NOMO-1 treated with DMSO at 0.1 percent for 48 hours (cell line): ENCODE data around the gene MIF4GD.
A peak's percentile ranks its signal among the peaks of the same experiment; 100 is the strongest.
"Not testable (repeated sequence)": the region's sequence is repeated elsewhere in the genome, so short reads cannot be mapped to it uniquely, and the experiment has no call there.

Source experiments
- DNase-seq: peaks from one replicate; lab custom pipeline; 2025; ENCODE audit not compliant: unreplicated experiment; lab: John Stamatoyannopoulos, UW

MIF4GD gene

DNA sequence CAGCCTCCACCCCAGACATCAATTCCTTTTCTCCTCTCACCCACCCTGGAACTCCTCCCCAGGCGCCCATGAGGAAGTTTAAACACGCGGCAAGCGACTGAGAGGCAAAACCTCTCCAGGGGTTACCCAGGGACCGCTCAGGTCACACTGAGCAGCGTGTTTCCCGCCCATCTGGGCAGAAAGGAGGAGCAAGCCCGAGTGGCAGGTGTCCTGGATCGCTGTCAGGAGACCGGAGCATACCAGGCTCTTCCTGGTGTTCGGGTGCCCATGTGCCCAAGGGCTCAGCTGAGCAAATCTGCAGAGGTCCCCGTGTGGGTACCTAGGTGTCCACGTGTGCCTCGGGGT, 17.7 kb upstream of the MIF4GD start:
- DNase-seq, result no peak

DNA sequence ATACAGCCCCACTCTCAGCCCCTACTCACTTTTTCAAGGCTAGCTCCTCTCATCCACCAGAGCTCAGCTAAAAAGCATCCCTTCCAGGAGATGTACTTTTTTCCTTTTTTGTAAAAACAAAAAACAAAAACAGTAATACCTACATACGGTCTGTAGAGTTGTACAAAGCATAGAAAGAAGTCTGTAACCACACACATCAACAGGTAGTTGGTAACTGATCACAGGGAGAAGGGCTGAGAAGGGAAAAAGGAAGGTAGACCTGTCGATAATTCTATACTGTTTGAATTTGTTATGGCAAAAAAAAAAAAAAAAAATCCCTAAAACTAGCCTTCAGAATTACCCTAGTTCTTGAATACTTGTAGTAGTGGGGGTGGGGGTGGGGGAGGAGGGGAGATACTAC, 17.3 kb upstream of the MIF4GD start:
- no peak for DNase-seq

DNA sequence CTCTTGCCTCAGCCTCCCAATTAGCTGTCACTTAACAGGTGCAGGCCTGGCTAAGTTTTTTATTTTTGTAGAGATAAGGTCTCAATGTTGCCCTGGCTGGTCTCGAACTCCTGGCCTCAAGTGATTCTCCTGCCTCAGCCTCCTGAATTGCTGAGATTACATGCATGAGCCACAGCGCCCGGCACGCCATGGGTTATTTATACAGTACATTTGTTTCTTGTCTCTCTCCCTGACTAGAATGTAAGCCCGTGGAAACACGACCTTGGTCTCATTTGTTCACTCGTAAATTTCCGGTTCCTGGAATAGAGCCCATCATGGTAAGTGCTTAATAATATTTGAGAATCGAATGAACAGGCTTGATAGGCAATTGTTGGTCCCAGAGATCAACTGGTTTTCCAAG, 16.2 kb upstream of the MIF4GD start:
- DNase-seq, result no peak

DNA sequence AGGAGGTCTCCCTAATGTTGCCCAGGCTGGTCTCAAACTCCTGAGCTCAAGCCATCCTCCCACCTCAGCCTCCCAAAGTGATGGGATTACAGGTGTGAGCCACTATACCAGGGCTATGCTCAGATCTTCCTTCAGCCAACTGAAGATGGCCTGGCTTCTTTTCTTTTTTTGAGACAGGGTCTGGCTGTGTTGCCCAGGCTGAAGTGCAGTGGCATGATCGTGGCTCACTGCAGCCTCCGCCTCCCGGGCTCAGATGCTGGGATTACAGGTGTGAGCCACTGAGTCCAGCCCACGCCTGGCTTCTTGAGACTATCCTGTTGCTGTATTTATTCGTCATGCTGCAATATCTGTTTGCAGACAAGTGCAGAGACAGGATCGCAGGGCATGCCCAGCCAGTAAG, 14.1 kb upstream of the MIF4GD start:
- no peak for DNase-seq

DNA sequence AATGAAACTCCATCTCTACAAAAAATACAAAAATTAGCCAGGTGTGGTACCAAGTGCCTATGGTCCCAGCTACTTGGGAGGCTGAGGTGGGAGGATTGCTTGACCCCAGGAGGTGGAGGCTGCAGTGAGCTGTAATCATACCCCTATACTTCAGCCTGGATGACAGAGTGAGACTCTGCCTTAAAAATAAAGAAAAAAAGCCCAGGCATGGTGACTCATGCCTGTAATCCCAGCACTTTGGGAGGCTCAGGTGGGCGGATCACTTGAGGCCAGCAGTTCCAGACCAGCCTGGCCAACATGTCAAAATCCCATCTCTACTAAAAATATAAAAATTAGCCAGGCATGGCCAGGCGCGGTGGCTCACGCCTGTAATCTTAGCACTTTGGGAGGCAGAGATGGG, 9.2 kb upstream of the MIF4GD start:
- not testable (repeated sequence) for DNase-seq

DNA sequence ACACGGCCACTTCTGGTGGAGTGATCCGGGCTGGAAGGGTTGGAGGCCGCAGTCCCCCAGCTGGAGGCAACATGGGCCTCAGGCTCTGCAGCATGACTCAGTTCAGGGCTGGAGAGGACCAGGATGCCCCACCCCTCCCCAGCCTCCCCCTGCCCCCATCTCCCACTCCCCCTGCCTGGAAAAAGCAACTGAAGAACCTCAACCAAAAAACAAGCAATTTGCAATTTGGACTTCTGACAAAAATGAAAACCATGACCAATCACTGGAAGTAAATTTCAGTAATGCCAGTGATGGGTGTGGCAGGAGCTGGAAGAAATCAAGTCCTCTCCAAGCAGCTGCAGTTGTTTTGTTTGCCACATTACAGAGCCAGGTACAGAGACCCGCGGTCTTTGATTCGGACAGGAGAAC, 6.6 kb upstream of the MIF4GD start:
- DNase-seq, result no peak

DNA sequence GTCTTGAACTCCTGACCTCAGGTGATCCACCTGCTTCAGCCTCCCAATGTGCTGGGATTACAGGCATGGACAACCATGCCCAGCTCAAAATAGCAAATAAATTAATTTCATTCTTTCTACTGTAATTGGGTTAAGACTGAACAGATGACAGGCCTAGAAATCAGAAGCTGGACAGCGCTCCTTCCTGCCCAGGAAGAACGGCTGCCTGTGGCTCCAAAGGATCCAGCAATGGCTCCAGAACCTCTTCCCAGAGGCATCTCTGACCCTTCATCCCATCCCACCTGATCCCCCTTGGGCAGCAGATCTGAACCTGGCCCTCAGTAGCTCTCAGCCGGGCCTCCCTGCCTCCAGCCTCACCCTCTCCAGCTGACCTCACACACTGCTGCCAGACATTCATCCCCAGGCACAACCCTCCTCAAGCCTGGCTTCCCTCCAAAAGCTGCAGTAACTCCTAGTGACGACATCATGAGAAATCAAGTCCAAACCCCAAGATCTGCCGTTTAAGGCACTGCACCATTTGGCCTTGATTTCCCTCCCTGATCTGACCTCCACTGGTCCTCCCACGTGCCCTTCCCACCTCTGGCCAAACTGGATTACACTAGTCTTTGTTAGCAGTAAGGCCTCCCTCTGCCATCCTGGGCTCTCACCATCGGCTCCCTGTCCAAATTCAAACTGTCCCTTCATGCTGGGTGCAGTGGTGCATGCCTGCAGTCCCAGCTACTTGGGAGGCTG, 3.1 kb upstream of the MIF4GD start:
- DNase-seq, result no peak

DNA sequence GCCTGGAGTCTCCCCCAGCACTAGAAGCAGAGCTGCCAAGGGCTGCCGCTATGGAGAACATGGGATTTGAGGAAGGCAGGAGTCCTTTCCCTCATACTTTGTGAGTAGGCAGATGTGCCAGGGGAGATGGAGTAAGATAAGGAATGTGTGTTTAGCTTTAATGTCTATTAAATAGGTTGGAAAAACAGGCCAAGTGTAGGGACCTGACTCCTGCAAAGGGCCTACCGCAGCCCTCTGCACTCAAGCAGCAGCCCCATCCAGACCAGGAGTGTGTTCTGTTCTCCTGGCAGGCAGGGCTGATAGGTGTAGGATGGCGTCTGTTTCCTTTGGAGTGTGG, 1.8 kb upstream of the MIF4GD start:
- no peak for DNase-seq

DNA sequence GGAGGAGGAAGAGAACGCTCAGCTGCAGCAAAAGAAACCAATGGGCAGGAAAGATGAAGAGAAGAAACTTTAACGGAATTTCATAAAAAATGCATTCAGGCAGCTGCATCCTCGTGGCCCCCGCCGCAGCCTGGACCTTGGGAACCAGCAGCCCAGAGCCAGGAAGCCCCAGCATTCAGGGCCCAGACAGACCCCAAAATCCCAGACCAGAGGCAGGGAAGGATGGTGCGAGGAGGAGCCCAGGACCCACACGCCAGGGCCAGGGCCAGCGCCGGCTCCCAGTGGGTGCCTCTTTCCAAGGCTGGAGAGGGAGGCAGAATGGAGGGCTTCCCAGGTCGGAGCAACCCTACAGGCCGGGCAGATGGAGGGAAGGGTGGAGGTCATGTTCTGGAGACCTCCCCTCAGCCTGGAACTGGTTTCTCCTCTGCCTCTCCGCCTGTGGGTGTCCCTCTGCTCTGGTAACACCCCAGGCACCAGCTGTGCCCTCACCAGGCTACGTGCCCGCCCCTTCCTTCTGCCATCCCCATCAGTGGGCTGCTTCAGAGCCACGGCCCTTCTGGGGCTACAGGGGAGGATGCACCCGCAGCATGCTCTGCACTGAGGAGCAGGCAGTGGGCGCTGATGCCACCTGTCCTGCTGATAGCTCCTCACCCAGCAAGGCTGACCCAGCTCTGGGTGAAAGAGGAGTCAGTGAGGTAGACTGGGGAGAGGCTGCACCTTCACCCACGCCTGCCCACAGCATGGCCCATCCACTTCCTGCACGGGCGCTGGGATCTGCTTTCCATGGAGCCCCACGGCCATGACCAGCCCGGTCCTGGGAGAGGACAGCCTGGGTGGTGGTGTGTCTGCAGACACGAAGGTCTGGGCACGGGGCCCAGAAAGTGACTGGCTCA, 1.2 kb upstream of the MIF4GD start:
- DNase-seq, result no peak

DNA sequence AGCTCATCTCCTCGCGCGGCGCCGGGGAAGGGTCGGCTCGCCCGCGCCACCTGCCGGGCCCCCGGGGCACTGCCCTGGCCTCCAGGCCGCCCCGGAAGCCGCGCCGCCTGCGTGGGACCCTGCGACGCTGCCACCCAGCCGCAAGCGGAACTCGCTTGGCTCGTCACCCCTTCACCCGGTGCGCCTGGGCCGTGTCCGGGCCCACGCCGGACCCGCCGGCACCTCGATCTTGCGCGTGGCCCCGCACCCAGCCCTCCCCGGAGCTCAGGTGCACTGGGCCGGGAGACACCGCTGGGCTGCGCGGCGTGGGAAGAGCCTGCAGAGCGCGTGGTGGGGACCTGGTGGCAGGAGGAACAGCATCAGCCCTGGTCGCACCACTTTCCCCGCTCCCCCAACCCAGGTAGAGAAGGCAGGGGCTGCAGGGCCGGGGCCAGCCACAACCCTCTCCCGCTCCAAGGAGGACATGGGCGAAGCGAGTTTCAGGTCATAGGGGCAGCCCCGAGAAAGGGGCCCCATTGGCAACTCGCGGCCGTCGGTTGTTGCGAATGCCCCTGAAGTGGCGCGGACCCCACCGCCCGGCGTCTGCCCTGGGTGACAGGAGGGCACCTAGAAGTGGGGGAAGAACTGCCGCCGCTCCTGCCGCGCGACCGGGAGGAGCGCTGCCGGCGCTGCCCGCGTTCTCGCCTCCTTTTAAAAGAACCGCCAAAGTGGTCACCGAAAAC, 363 bp upstream of the MIF4GD start:
- peak; percentile 73 for DNase-seq

DNA sequence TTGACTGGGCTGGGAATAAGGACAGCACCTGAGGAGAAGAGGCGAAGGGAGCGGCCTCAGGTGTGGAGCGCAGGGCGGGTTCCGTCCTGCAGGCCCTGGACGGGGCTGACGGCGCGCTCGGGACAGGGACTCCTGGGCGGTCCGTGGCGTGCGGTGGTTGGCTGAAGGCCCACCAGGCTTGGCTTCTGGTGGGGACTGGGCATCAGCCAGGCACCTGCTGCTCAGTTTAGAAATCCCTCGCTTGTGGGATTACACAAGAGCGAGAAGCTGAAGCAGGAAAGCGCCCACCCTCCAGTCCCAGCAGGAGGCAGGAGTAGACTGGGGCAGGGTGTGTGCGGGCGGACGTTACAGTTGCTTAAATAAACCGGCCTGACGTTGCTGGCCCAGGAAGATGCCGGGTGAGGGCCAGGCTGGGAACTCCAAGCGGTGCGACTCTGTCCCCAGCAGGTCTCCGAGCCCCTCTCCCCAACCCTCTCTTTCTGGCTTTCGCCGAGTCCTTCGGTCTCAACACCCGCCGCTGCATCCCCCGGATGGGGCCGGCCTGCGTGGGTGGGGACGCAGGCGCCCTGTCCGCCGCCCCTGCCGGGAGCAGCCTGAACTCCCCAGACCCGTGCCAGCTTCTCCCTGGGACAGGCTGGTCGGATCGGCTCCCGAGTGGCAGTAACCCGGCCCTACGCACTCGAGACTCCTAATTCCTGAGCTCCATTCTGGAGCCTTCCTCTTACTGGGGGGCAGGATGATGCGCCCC, 639 bp downstream of the MIF4GD start:
- DNase-seq, result peak; percentile 70

DNA sequence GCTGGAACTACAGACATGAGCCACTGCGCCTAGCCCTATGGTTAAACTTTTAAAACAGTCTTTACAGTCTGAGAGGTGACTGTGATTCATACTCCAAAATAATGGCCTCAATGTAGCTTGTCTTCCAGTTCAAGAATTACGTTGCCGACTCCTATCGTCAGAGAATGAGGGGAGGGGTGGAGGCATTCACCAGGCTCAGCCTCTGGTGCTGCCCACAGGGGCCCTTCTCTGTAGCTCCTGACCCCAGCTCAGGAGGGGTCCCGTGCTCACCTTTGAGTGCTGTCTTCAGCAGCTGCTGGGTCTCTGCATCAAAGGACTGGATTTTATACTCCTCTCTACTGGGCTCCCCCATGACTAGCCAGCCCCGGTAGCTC, 1.2 kb downstream of the MIF4GD start:
- DNase-seq, result no peak

DNA sequence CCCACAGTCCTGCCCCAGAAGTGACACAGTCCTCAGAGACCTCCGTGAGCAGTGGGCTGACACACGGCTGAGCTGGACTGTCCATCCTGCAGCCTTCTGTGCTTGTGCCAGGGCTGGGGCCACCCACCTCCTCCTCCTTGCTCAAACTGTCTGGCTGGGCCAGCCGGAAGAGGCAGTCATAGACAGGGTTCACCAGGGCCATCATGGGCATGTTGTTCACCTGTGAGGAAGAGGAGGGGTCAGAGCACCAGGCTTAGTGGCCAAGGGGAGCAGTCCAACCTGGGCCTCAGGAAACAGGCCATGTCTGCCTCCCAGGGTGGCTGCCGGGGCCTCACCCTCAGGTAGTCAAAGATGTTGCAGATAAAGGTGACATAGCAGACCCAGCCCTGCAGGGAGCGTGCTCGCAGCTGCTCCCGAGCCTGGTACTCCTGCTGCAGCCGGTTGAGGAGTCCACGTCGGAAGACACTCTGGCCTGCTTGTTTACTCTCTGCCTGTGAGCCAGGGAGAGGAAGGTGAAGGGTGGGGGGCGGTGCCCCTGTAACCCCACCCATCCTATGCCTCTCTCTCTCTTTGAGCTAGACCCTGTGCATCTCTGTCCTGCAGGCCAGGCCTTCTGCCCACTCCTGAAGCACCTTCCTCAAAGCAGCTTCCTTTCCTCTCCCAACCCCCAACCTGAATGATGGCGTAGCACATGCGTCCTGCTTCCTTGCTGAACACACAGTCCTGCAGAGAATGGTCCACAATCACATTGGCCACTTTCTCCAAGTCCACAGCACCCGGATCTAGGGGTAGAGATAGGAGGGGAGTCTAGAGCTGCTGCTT, 3.4 kb downstream of the MIF4GD start:
- DNase-seq, result no peak

DNA sequence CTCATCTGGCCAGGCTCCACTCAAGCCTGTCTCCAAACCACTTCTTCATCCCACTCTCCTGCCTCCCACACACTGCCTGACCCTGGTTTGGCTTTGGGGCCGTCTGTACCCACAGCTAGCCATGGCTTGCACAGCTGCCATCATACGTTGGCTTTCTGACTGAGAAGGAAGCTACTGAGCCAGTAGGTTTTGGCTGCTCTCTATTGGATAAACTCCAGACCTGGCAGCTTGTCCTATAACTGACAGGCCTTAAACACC, 3.9 kb downstream of the MIF4GD start:
- DNase-seq, result no peak

DNA sequence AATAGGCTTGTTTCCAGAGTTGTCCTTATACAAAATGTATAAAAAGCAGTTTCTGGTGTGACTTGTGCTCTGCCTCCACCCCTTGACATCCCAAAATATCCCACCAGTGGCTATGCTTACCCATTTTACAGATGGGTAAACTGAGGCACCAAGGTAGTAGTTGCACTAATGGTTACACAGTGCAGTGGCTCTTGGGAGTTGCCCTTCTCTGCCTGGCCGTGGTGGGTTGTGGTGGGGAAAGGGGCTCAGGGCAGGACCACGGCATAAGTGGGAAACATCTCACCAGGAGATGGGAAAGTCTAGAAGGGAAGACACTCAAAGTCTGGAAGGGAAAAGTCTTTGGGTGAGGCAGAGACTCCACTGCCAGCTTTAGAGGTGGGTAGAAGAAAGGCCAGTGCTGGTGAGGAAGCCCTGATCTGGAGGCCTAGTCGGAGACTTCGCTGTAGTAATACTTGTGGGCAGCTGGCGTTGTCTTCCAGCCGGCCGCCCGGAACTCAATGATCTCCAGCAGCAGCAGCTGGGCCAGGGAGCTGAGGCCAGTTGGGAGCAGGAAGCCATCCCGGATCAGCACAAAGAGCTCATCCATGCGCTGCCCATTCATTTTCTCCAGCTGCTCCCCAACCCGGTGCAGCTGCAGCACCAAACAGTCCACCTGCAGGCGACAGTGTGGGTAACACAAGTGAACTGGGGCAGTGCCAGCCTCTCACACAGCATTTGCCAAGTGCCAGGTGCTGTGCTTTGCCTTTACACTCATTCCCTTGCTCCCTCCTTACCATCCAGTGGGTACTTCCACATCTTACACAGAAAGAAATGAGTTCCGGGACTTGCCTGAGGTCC, 4.5 kb downstream of the MIF4GD start:
- no peak for DNase-seq

DNA sequence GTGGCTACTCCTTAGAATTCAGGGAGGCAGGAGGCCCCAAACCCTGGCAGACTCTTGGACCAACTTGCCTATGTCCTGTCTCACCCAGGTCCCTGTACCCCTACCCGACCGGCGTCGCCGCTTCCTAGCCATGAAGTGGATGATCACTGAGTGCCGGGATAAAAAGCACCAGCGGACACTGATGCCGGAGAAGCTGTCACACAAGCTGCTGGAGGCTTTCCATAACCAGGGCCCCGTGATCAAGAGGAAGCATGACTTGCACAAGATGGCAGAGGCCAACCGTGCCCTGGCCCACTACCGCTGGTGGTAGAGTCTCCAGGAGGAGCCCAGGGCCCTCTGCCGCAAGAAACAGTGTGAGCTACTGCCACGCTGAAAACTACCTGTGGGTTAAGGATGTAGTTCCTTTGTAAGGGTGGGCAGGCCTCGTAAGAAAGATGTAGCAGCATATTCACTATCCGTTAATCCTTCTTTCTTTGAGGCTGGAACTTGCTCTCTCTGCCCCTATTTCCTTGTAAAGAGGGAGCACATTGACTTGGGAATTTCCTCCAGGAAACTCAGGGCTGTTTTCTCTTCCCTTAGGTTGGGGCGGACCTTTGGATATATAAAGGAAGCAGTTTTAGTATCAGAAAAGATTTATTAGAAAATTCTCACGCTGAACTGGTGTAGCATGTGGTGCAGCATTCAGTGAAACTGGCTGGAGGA, 5.3 kb downstream of the MIF4GD start:
- no peak for DNase-seq

DNA sequence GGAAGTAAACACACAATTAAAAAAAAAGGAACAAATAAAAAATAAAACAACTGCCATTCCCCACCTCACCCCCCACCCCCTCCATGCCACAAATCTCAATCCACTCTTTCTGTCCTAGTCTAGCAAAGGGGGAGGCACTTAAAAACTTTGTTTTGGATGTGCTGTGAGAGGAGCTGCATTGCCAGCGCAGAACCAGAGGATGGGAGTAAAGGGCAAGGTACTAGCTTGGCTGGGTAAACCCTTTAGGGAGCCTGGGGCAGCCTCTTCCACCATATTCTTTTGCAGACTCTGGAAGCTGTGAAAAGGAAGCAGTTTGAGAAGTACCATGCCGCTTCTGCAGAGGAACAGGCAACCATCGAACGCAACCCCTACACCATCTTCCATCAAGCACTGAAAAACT, 8.0 kb downstream of the MIF4GD start:
- DNase-seq, result no peak

DNA sequence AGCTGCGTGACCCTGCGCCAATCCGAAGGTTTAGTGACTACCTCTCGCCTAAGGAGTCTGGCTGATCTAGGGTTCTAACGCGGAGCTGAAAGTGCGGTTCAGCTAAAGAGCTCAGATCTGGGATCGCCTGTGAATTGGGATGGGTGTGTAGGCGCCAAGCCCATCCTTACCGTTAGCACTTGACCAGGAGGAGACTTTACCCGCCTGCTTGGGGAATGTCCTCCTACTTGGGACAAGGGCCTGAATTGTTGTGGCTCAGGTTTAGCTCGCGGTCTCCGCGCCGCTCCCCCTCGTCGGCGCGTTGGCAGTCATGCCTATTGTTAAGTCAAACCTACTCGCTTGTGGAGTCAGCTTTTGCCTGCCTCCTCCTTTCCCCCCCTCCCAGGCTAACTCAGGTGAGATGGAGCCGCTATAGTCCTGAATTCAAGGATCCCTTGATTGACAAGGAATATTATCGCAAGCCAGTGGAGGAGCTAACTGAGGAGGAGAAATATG, 8.9 kb downstream of the MIF4GD start:
- no peak for DNase-seq
